ENCODE data around the gene TRMU. TPM values are rescaled to one million over a fixed set of nuclear protein-coding genes. Genes with fewer than 3 reads are reported as not detected.

The TRMU gene
- polyA plus RNA-seq, 1 donor (not counting 4 experiments of a cell fraction or from before 2014, with no cell fraction given): 33.6 TPM

- TF ChIP-seq, protein P1, sequence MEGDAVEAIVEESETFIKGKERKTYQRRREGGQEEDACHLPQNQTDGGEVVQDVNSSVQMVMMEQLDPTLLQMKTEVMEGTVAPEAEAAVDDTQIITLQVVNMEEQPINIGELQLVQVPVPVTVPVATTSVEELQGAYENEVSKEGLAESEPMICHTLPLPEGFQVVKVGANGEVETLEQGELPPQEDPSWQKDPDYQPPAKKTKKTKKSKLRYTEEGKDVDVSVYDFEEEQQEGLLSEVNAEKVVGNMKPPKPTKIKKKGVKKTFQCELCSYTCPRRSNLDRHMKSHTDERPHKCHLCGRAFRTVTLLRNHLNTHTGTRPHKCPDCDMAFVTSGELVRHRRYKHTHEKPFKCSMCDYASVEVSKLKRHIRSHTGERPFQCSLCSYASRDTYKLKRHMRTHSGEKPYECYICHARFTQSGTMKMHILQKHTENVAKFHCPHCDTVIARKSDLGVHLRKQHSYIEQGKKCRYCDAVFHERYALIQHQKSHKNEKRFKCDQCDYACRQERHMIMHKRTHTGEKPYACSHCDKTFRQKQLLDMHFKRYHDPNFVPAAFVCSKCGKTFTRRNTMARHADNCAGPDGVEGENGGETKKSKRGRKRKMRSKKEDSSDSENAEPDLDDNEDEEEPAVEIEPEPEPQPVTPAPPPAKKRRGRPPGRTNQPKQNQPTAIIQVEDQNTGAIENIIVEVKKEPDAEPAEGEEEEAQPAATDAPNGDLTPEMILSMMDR (optimal IDR thresholded peaks at IDR 0.05 in 1 of 3, IDR thresholded peaks at IDR 0.05 in 1 of 3, conservative IDR thresholded peaks at IDR 0.05 in 1 of 3; ENCODE audit: extremely low read depth in 1 of 3, insufficient read depth in 2 of 3, low read length in 3 of 3): no peak
- no peak for TF ChIP-seq EZH2 (IDR thresholded peaks at IDR 0.05; ENCODE audit: low read length)
- FAIRE-seq (no peak), DNase-seq (ENCODE audit: low read depth, low spot score) (no peak)
- Histone ChIP-seq H3K4me2 (ENCODE audit: control insufficient read depth, extremely low read depth, insufficient read depth, low read depth, low read length) (no peak overlapping the region), H3K4me1 (ENCODE audit: control insufficient read depth, extremely low read depth, insufficient read depth, low read length) (peaks cover 3% of the 10 kb centered on the region), H4K20me1 (ENCODE audit: control insufficient read depth, extremely low read depth, insufficient read depth, low read length) (no peaks in the 10 kb centered on the region), H3K79me2 (ENCODE audit: control insufficient read depth, insufficient read depth, low read length) (no peaks in the 10 kb centered on the region), H2AFZ (ENCODE audit: control insufficient read depth, low read length) (no peak overlapping the region), H3K9ac (ENCODE audit: control insufficient read depth, extremely low read depth, insufficient read depth, low read length) (no peak overlapping the region), H3K9me3 (ENCODE audit: control insufficient read depth, low read depth, low read length) (peaks cover 8% of the 10 kb centered on the region), H3K4me3 (ENCODE audit: control insufficient read depth in 2 of 3, extremely low read depth in 1 of 3, insufficient read depth in 2 of 3, low read depth in 1 of 3, low read length in 3 of 3) (no peak overlapping the region), H3K9me1 (ENCODE audit: control insufficient read depth, extremely low read depth, insufficient read depth, low read length) (no peaks in the 10 kb centered on the region), H3K27ac (ENCODE audit: control insufficient read depth, insufficient read depth, low read length) (no peak overlapping the region), H3K36me3 (ENCODE audit: control insufficient read depth in 2 of 2, extremely low read depth in 1 of 2, insufficient read depth in 2 of 2, low read length in 2 of 2) (peaks cover 27 to 28% of the 10 kb centered on the region in 2 experiments), H3K27me3 (ENCODE audit: control insufficient read depth, extremely low read depth, insufficient read depth, low read length) (no peaks in the 10 kb centered on the region)
- dilution Hi-C loops (cut with MboI; ENCODE audit: extremely low pct_ligation_motif_present, low sequenced_read_pairs): no loop called here
These were observed 45.1 kb downstream of the TRMU start for GRCh38 chr22:46380581-46380980.

GRCh38 chr22:46381142-46381541, 45.6 kb downstream of the TRMU start:
- DNase-seq (ENCODE audit: low read depth, low spot score) (no peak), FAIRE-seq (no peak)

More at GRCh38 chr22:46381142-46381541, 45.6 kb downstream of the TRMU start:
- no peaks in the 10 kb centered on the region for H3K27me3 ChIP-seq (ENCODE audit: control insufficient read depth, extremely low read depth, insufficient read depth, low read length)
- H4K20me1 ChIP-seq (ENCODE audit: control insufficient read depth, extremely low read depth, insufficient read depth, low read length): no peaks in the 10 kb centered on the region
- H3K9me1 ChIP-seq (ENCODE audit: control insufficient read depth, extremely low read depth, insufficient read depth, low read length): no peaks in the 10 kb centered on the region
- peaks cover 27 to 28% of the 10 kb centered on the region in 2 experiments for H3K36me3 ChIP-seq (ENCODE audit: control insufficient read depth in 2 of 2, extremely low read depth in 1 of 2, insufficient read depth in 2 of 2, low read length in 2 of 2)
- TF ChIP-seq, protein P1 (optimal IDR thresholded peaks at IDR 0.05 in 1 of 3, IDR thresholded peaks at IDR 0.05 in 1 of 3, conservative IDR thresholded peaks at IDR 0.05 in 1 of 3; ENCODE audit: extremely low read depth in 1 of 3, insufficient read depth in 2 of 3, low read length in 3 of 3): no peak
- TF ChIP-seq EZH2 (IDR thresholded peaks at IDR 0.05; ENCODE audit: low read length): no peak
- H3K79me2 ChIP-seq (ENCODE audit: control insufficient read depth, insufficient read depth, low read length): no peaks in the 10 kb centered on the region
- H3K9ac ChIP-seq (ENCODE audit: control insufficient read depth, extremely low read depth, insufficient read depth, low read length): no peak overlapping the region
- dilution Hi-C loops (cut with MboI; ENCODE audit: extremely low pct_ligation_motif_present, low sequenced_read_pairs): no loop called here
- no peak overlapping the region for H2AFZ ChIP-seq (ENCODE audit: control insufficient read depth, low read length)
- no peak overlapping the region for H3K4me3 ChIP-seq (ENCODE audit: control insufficient read depth in 2 of 3, extremely low read depth in 1 of 3, insufficient read depth in 2 of 3, low read depth in 1 of 3, low read length in 3 of 3)
- no peaks in the 10 kb centered on the region for H3K4me1 ChIP-seq (ENCODE audit: control insufficient read depth, extremely low read depth, insufficient read depth, low read length)
- no peak overlapping the region for H3K4me2 ChIP-seq (ENCODE audit: control insufficient read depth, extremely low read depth, insufficient read depth, low read depth, low read length)
- H3K27ac ChIP-seq (ENCODE audit: control insufficient read depth, insufficient read depth, low read length): no peak overlapping the region
- H3K9me3 ChIP-seq (ENCODE audit: control insufficient read depth, low read depth, low read length): peaks cover 4% of the 10 kb centered on the region

Data from keratinocyte (primary cell).